ENCODE results near the gene DOCK9. TPM values are rescaled to one million over a fixed set of nuclear protein-coding genes. Genes with fewer than 3 reads are reported as not detected.

The DOCK9 gene
- polyA plus RNA-seq, 1 donor (not counting 4 experiments of a cell fraction or from before 2014, with no cell fraction given) = 110 TPM

DNA sequence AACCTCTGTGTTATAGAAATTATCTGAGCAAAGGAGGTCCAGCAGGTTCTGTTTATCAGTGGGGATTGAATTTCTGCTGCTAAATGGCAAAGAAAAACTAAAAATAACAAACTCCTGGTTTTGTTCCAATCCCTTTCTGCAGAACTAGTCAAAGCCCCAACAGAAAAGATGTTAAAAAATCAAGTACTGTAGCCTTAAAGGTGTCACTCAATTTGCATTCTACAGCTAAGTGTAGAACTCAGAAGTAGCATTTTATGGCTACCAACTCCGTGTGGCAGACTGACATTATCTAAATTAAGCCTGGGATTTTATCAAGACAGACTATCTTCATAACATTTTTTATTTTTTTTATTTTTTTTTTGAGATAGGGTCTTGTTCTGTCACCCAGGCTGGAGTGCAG, 133.8 kb downstream of the DOCK9 start:
- Histone ChIP-seq H4K20me1 (ENCODE audit: control insufficient read depth, extremely low read depth, insufficient read depth, low read length) (no peaks in the 10 kb centered on the region), H3K4me3 (ENCODE audit: control insufficient read depth in 2 of 3, extremely low read depth in 1 of 3, insufficient read depth in 2 of 3, low read depth in 1 of 3, low read length in 3 of 3) (no peak overlapping the region), H2AFZ (ENCODE audit: control insufficient read depth, low read length) (no peak overlapping the region), H3K36me3 (ENCODE audit: control insufficient read depth in 2 of 2, extremely low read depth in 1 of 2, insufficient read depth in 2 of 2, low read length in 2 of 2) (peaks cover 19 to 40% of the 10 kb centered on the region in 2 experiments), H3K9ac (ENCODE audit: control insufficient read depth, extremely low read depth, insufficient read depth, low read length) (no peak overlapping the region), H3K4me1 (ENCODE audit: control insufficient read depth, extremely low read depth, insufficient read depth, low read length) (no peaks in the 10 kb centered on the region), H3K79me2 (ENCODE audit: control insufficient read depth, insufficient read depth, low read length) (no peaks in the 10 kb centered on the region), H3K9me3 (ENCODE audit: control insufficient read depth, low read depth, low read length) (no peaks in the 10 kb centered on the region), H3K27ac (ENCODE audit: control insufficient read depth, insufficient read depth, low read length) (no peak overlapping the region), H3K27me3 (ENCODE audit: control insufficient read depth, extremely low read depth, insufficient read depth, low read length) (no peaks in the 10 kb centered on the region), H3K4me2 (ENCODE audit: control insufficient read depth, extremely low read depth, insufficient read depth, low read depth, low read length) (no peak overlapping the region), H3K9me1 (ENCODE audit: control insufficient read depth, extremely low read depth, insufficient read depth, low read length) (no peaks in the 10 kb centered on the region)
- dilution Hi-C loops (cut with MboI; ENCODE audit: extremely low pct_ligation_motif_present, low sequenced_read_pairs) = no loop called here
- TF ChIP-seq EZH2 (IDR thresholded peaks at IDR 0.05; ENCODE audit: low read length) = no peak
- TF ChIP-seq, protein P1, sequence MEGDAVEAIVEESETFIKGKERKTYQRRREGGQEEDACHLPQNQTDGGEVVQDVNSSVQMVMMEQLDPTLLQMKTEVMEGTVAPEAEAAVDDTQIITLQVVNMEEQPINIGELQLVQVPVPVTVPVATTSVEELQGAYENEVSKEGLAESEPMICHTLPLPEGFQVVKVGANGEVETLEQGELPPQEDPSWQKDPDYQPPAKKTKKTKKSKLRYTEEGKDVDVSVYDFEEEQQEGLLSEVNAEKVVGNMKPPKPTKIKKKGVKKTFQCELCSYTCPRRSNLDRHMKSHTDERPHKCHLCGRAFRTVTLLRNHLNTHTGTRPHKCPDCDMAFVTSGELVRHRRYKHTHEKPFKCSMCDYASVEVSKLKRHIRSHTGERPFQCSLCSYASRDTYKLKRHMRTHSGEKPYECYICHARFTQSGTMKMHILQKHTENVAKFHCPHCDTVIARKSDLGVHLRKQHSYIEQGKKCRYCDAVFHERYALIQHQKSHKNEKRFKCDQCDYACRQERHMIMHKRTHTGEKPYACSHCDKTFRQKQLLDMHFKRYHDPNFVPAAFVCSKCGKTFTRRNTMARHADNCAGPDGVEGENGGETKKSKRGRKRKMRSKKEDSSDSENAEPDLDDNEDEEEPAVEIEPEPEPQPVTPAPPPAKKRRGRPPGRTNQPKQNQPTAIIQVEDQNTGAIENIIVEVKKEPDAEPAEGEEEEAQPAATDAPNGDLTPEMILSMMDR (optimal IDR thresholded peaks at IDR 0.05 in 1 of 3, IDR thresholded peaks at IDR 0.05 in 1 of 3, conservative IDR thresholded peaks at IDR 0.05 in 1 of 3; ENCODE audit: extremely low read depth in 1 of 3, insufficient read depth in 2 of 3, low read length in 3 of 3) = no peak
- DNase-seq (ENCODE audit: low read depth, low spot score) = no peak
- no peak for FAIRE-seq

DNA sequence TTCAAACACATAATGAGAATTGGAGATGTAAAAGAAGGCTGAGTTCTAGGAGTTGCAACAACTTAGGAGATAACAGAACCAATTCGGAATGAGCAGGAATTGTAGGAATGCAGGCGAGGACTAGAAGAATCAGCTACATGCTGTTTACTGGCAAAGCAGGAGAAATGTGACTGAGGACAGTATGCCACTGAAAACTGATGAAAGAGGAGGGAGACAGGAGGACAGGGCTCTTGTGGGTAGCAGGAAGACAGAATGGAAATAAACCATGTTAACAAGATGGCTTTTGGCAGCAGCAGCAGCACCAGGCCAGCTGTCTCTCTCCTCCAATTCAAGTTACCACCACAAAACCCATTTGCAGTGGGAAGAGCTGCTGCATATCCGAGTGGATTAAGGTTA, 134.4 kb downstream of the DOCK9 start:
- no peak for DNase-seq (ENCODE audit: low read depth, low spot score)
- Histone ChIP-seq H3K4me2 (ENCODE audit: control insufficient read depth, extremely low read depth, insufficient read depth, low read depth, low read length) (no peak overlapping the region), H3K36me3 (ENCODE audit: control insufficient read depth in 2 of 2, extremely low read depth in 1 of 2, insufficient read depth in 2 of 2, low read length in 2 of 2) (peaks cover 19 to 37% of the 10 kb centered on the region in 2 experiments), H3K4me3 (ENCODE audit: control insufficient read depth in 2 of 3, extremely low read depth in 1 of 3, insufficient read depth in 2 of 3, low read depth in 1 of 3, low read length in 3 of 3) (no peak overlapping the region), H3K27ac (ENCODE audit: control insufficient read depth, insufficient read depth, low read length) (no peak overlapping the region), H3K9ac (ENCODE audit: control insufficient read depth, extremely low read depth, insufficient read depth, low read length) (no peak overlapping the region), H3K27me3 (ENCODE audit: control insufficient read depth, extremely low read depth, insufficient read depth, low read length) (no peaks in the 10 kb centered on the region), H4K20me1 (ENCODE audit: control insufficient read depth, extremely low read depth, insufficient read depth, low read length) (no peaks in the 10 kb centered on the region), H2AFZ (ENCODE audit: control insufficient read depth, low read length) (no peak overlapping the region), H3K9me3 (ENCODE audit: control insufficient read depth, low read depth, low read length) (no peaks in the 10 kb centered on the region), H3K9me1 (ENCODE audit: control insufficient read depth, extremely low read depth, insufficient read depth, low read length) (no peaks in the 10 kb centered on the region), H3K79me2 (ENCODE audit: control insufficient read depth, insufficient read depth, low read length) (no peaks in the 10 kb centered on the region), H3K4me1 (ENCODE audit: control insufficient read depth, extremely low read depth, insufficient read depth, low read length) (no peaks in the 10 kb centered on the region)
- no peak for FAIRE-seq
- dilution Hi-C loops (cut with MboI; ENCODE audit: extremely low pct_ligation_motif_present, low sequenced_read_pairs) = no loop called here
- TF ChIP-seq, protein P1 (optimal IDR thresholded peaks at IDR 0.05 in 1 of 3, IDR thresholded peaks at IDR 0.05 in 1 of 3, conservative IDR thresholded peaks at IDR 0.05 in 1 of 3; ENCODE audit: extremely low read depth in 1 of 3, insufficient read depth in 2 of 3, low read length in 3 of 3) = no peak
- TF ChIP-seq EZH2 (IDR thresholded peaks at IDR 0.05; ENCODE audit: low read length) = no peak

All from keratinocyte (primary cell).